Islet precursor cell (in vitro differentiated cells): ENCODE measurements around the gene MUC5AC.
A peak's percentile ranks its signal among the peaks of the same experiment; 100 is the strongest.
"Not testable (repeated sequence)": the region's sequence is repeated elsewhere in the genome, so short reads cannot be mapped to it uniquely, and the experiment has no call there.

Source experiments
- DNase-seq: peaks from one replicate; pipeline ENCODE4 v3.0.0-alpha.2; 2018

The MUC5AC gene

DNA sequence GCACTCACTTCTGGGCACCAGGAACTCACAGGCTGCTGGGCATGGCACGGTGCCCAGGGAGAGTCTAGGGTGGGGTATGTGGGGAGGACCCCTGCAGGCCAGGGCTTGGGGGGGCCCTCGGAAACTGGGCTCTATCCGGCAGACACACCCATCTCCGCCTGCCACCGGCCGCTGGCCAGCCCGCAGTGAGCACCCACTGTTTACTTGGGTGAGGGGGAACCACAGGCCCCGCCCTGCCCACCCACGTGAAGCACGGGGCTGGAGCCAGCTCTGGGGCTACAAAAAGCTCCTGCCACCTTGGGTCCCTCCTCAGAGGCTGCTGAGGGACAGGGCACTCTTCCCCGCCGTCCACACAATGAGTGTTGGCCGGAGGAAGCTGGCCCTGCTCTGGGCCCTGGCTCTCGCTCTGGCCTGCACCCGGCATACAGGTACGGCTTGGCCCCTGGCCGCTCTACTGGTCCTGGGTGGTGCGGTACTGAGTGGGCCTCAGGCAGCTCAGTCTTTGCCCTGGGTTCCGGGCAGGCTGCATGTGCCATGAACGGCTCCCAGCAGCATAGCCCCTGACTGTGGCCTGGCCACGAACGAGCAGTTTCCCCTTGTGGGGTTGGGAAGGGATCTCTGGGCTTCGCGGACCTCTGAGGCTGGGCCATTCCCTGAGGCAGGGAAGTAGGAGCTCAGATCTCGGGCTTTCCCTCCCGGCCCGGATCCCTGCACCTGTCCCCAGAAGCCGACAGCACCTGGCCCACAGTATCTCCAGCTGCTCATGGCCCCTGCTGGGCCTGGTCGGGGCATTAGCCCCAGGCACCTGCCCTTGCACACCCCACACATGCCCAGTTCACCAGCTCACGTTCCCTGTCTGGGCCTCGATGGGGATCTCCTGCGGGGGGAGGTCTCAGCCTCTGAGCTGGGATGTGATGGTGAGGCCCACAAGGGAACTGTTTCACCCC is at the start of gene MUC5AC:
Gene MUC5AC (plus strand): TSS at position 309 of the 947 bp plus-strand sequence. CDS start 47 bp downstream, at position 356.
- peak; percentile 50 for DNase-seq

- no peak for DNase-seq
These were observed 49.4 kb upstream of the MUC5AC start for GRCh38 chr11:1108246-1108900.

- DNase-seq = no peak
These were observed 48.4 kb upstream of the MUC5AC start for GRCh38 chr11:1109101-1109917.

- no peak for DNase-seq
These were observed 47.6 kb upstream of the MUC5AC start for GRCh38 chr11:1109918-1110705.

GRCh38 chr11:1111545-1112212 is 46.1 kb upstream of the MUC5AC start:
- peak; percentile 16 for DNase-seq

GRCh38 chr11:1112351-1113191 is 45.2 kb upstream of the MUC5AC start:
- peak; percentile 26 for DNase-seq

DNA sequence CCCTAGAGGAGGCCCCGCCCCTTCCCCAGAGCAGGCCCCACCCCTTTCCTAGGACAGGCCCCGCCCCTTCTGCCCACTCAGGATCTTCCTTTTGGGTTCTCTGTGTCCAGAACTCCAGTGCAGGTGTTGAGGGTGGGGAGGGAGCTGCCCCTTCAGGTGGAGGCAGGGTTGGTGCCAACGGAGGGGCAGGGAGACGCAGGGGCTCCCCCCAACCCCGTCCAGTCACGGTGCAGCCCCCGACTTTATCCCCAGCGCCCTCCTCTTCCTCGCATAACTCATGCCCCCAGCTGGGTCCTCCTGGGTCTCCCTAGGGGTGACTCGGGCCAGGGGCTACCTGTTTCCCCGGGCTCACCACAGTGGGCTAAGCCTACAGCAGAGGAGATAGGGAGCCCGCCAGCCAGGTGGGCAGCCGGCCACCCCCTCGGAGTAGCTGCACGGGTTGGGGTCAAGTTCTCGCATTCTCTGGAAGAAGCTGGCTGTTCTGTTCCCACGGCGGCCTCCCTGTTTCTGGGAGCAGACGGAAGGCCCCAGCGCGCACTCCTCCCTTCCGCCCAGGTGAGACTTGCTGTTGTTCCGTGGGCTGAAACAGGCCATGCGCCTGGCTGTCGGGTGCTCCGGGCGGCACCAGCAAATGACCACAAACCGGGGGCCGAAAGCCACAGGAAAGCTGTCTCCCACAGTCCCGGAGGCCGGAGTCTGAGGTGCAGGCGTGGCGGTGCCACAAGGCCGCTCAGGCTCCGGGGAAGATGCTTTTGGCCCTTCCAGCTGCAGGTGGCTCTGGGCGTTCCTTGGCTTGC is 44.1 kb upstream of the MUC5AC start:
- DNase-seq = peak; percentile 47

- not testable (repeated sequence) for DNase-seq
These were observed 42.5 kb upstream of the MUC5AC start for GRCh38 chr11:1115292-1115691.

DNA sequence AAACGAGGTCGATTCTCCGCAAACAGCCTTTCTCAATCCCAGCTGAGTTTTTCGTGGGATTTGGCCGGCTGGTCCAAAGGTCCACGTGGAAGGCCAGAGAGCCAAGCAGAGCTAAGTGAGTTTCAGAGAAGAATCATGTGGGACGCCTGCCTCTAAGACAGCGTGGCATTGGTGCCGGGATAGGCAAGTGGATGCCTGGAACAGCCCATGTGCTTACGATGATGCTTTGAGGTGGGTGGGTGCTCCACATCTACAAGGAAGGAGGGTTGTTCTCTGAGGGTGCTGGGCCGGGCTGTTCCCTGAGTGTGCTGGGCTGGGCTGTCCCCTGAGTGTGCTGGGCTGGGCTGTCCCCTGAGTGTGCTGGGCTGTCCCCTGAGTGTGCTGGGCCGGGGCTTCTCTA is 41.6 kb upstream of the MUC5AC start:
- peak; percentile 39 for DNase-seq

DNA sequence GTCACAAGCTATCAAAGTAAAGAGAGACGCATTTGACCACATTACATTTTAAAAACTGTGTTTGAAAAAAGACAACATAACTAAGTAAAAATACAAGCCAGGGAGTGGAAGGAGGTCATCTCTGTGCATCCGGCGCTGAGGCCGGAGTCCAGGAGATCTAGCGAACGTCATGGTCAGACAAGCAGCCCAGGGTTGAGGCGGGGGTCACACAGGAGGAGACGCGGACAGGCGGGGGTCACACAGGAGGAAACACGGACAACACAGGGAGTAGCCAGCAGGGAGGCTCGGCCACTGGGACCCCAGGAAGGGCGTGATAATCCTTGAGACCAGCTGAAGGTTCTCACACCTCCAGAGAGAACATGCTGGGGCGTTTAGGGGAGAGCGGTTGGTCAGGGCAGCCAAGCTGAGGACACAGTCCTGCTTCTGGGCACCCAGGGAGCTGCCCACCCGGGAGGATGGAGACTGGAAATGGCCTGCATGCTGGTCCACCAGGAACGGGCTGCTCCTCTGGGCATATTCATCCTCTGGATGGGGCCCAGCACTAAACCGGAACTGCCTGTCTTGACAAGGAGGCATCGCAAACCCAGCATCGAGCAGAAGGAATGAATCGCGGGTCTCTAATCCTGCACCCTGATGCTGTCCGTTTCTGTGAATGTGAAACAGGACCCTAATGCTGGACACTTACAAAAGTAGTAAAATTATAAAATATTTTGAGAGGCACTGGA is 40.9 kb upstream of the MUC5AC start:
- DNase-seq = peak; percentile 43

- DNase-seq = peak; percentile 47
These were observed 39.8 kb upstream of the MUC5AC start for GRCh38 chr11:1117992-1118391.

GRCh38 chr11:1118755-1119603 is 38.8 kb upstream of the MUC5AC start:
- DNase-seq = peak; percentile 24

DNA sequence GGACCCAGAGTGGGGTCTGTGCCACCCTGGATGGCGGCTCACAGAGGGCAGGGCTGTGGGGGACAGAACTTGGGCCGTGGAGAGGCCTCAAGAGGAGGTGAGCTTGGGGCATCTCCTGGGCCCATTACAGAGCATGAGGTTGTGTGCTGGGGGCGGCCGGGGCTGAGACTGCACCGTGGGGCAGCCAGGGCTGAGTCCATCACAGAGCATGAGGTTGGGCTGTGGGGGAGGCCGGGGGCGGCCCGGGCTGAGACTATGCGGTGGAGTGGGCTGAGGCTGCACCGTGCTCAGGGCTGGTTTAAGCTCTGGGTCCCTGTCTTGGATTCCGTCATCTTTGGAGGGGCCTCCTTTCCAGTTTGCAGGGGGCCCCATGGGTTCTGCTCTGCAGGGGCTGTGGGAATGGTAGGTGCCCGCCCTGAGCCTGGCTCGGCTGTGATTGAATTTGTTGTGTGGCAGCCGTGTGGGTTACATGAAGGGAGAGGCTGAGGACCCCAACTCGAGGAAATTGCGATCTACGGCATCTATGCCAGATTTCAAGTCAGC is 38.1 kb upstream of the MUC5AC start:
- DNase-seq = peak; percentile 42

GRCh38 chr11:1120532-1121330 is 37.0 kb upstream of the MUC5AC start:
- peak; percentile 38 for DNase-seq

DNA sequence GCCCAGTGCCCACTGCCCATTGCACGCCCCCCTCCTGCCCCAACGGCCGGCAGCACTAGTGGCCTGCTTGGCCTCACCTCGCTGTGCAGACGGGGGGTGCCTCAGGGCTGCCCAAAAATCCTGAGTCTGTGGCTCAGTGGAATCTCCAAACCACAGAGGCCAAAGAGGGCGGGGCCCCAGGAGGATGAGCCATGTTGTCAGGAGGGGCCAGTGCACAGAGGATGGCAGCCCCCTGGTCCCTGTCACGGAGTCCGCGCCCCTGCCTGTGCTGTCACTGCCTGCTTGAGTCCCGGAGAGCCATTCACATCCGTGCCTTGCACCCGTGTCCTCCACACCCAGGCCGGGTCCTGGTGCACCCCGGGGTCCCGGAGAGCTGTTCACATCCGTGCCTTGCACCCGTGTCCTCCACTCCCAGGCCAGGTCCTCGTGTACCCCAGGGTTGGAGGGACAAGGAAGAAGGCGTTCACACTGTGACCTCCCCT is 36.4 kb upstream of the MUC5AC start:
- DNase-seq = peak; percentile 36

- peak; percentile 39 for DNase-seq
These were observed 35.7 kb upstream of the MUC5AC start for GRCh38 chr11:1121813-1122663.
